HL-60 (cell line): ENCODE data around the gene BCL10.

ENCODE experiments used
- POLR2AphosphoS5 ChIP-seq: IDR thresholded peaks from 2 replicates; pipeline ENCODE4 v1.6.1; 2012; ENCODE audit warnings: low read depth
- REST ChIP-seq: IDR thresholded peaks from 2 replicates; pipeline ENCODE4 v1.6.1; 2012; ENCODE audit warnings: low read depth; ENCODE audit not compliant: insufficient replicate concordance
- TF ChIP-seq, protein P1 (sequence below): IDR thresholded peaks from one replicate; pipeline ENCODE4 v1.5.1; 2011; ENCODE audit warnings: low read length, control low read depth, inconsistent platforms; ENCODE audit not compliant: insufficient read depth

DNA sequence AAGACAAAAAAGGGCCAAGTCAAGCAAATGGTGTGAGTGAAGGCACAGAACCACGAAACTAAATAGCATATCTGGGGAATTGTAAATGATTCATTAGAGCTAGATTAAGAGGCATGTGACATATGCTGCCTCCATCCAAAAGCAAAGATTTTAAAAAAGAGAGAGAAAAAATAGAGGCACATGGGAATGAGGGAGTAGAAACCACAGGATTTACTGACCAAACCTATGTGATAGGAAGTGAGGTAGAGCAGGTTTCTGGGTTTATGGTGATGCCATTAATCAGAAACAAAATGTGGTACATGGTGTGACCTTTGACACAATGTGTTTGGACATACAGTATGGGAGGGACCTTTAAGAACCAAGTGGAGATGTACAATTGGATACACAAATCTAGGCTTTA, 30.5 kb downstream of the BCL10 start:
- TF ChIP-seq, protein P1, sequence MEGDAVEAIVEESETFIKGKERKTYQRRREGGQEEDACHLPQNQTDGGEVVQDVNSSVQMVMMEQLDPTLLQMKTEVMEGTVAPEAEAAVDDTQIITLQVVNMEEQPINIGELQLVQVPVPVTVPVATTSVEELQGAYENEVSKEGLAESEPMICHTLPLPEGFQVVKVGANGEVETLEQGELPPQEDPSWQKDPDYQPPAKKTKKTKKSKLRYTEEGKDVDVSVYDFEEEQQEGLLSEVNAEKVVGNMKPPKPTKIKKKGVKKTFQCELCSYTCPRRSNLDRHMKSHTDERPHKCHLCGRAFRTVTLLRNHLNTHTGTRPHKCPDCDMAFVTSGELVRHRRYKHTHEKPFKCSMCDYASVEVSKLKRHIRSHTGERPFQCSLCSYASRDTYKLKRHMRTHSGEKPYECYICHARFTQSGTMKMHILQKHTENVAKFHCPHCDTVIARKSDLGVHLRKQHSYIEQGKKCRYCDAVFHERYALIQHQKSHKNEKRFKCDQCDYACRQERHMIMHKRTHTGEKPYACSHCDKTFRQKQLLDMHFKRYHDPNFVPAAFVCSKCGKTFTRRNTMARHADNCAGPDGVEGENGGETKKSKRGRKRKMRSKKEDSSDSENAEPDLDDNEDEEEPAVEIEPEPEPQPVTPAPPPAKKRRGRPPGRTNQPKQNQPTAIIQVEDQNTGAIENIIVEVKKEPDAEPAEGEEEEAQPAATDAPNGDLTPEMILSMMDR, result no peak
- TF ChIP-seq POLR2AphosphoS5 (no peak), REST (no peak)
